DND-41 (cell line): Measurements from ENCODE around the gene SH3GLB1.

Source experiments
- ATAC-seq: fragments of 200-7000 bp; cut with Tn5 transposase; 3 replicates; pipeline ENCODE4 v1.9.1; 2021; ENCODE audit warnings: low read depth; ENCODE audit not compliant: insufficient read depth
- DNase-seq: peaks from one replicate; pipeline ENCODE4 v3.0.0-alpha.2; 2020
- H2AFZ ChIP-seq: 2 replicates; pipeline ENCODE4 v1.6.0; 2012; ENCODE audit warnings: low read depth, low read length
- H3K27ac ChIP-seq: 2 replicates; pipeline ENCODE4 v1.5.1; 2012; ENCODE audit warnings: low read length, inconsistent platforms
- H3K27me3 ChIP-seq: fragments of 200-600 bp; sonication (generic); 2 replicates; pipeline ENCODE4 v1.6.0; 2012; ENCODE audit warnings: low read length, mild to moderate bottlenecking, inconsistent platforms; ENCODE audit not compliant: insufficient read depth, poor library complexity
- H3K36me3 ChIP-seq: 2 replicates; pipeline ENCODE4 v1.5.1; 2012; ENCODE audit warnings: low read length, inconsistent platforms; ENCODE audit not compliant: insufficient read depth
- H3K4me1 ChIP-seq: 2 replicates; pipeline ENCODE4 v1.5.1; 2012; ENCODE audit warnings: mild to moderate bottlenecking, low read length; ENCODE audit not compliant: insufficient read depth
- H3K4me2 ChIP-seq: 2 replicates; pipeline ENCODE4 v1.6.0; 2012; ENCODE audit warnings: mild to moderate bottlenecking, moderate library complexity, low read length, inconsistent platforms; ENCODE audit not compliant: insufficient read depth
- H3K4me3 ChIP-seq, 2 experiments: fragments of 200-600 bp in 1 of 2; shearing (Covaris generic) in 1 of 2; 2 replicates each; pipeline ENCODE4 v1.5.1; 2012 to 2016; ENCODE audit warnings: inconsistent platforms in 2 of 2, low read length in 2 of 2, mild to moderate bottlenecking in 2 of 2, low read depth in 1 of 2, moderate library complexity in 1 of 2
- H3K79me2 ChIP-seq: 2 replicates; pipeline ENCODE4 v1.6.0; 2012; ENCODE audit warnings: low read length, inconsistent platforms; ENCODE audit not compliant: insufficient read depth
- H3K9ac ChIP-seq: 2 replicates; pipeline ENCODE4 v1.6.0; 2012; ENCODE audit warnings: low read depth, mild to moderate bottlenecking, inconsistent platforms, low read length, moderate library complexity
- H3K9me3 ChIP-seq: 2 replicates; pipeline ENCODE4 v1.5.1; 2012; ENCODE audit warnings: low read length, moderate library complexity, mild to moderate bottlenecking, inconsistent platforms; ENCODE audit not compliant: insufficient read depth, severe bottlenecking
- H4K20me1 ChIP-seq: 2 replicates; pipeline ENCODE4 v1.6.0; 2012; ENCODE audit warnings: low read length; ENCODE audit not compliant: insufficient read depth
- EZH2 ChIP-seq: IDR thresholded peaks from 3 replicates; pipeline ENCODE4 v1.6.1; 2012; ENCODE audit warnings: borderline replicate concordance, low read depth, mild to moderate bottlenecking, moderate library complexity, low read length, inconsistent platforms; ENCODE audit not compliant: severe bottlenecking
- TF ChIP-seq, protein P1 (sequence below): IDR thresholded peaks from 2 replicates; pipeline ENCODE4 v1.5.1; 2012; ENCODE audit warnings: borderline replicate concordance, low read length, moderate library complexity, mild to moderate bottlenecking; ENCODE audit not compliant: poor library complexity, severe bottlenecking; ENCODE audit errors: extremely low read depth

The SH3GLB1 gene

DNA sequence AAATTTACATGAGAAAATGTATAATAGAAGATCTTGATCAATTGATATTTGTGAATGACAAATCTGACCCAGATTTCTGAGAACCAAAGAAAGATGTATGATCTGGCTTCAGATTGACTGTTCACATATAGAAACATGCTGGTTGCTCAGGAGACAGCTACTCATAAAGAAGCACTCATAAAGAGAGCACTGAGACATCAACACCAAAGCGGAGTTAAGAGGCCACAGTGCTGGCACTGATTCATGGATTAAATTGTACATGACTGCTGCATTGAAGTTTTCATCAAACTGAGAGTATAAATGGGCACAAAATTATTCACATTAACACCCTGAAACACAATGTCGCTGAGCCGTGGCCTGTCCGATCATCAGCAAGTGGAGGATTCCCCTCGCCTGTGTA, 46.2 kb downstream of the SH3GLB1 start:
- peaks cover 6% of the 10 kb centered on the region; the same call in 1 of the 2 replicates for H3K36me3 ChIP-seq
- DNase-seq = no peak
- no peaks in the 10 kb centered on the region for H4K20me1 ChIP-seq
- no peaks in the 10 kb centered on the region for H3K9me3 ChIP-seq
- no peak overlapping the region for H3K9ac ChIP-seq
- no peak for ATAC-seq
- H3K27ac ChIP-seq = no peak overlapping the region
- H3K4me2 ChIP-seq = no peak overlapping the region
- no peaks in the 10 kb centered on the region for H3K27me3 ChIP-seq
- H2AFZ ChIP-seq = no peak overlapping the region
- no peak overlapping the region for H3K4me3 ChIP-seq
- TF ChIP-seq EZH2 = no peak
- TF ChIP-seq, protein P1, sequence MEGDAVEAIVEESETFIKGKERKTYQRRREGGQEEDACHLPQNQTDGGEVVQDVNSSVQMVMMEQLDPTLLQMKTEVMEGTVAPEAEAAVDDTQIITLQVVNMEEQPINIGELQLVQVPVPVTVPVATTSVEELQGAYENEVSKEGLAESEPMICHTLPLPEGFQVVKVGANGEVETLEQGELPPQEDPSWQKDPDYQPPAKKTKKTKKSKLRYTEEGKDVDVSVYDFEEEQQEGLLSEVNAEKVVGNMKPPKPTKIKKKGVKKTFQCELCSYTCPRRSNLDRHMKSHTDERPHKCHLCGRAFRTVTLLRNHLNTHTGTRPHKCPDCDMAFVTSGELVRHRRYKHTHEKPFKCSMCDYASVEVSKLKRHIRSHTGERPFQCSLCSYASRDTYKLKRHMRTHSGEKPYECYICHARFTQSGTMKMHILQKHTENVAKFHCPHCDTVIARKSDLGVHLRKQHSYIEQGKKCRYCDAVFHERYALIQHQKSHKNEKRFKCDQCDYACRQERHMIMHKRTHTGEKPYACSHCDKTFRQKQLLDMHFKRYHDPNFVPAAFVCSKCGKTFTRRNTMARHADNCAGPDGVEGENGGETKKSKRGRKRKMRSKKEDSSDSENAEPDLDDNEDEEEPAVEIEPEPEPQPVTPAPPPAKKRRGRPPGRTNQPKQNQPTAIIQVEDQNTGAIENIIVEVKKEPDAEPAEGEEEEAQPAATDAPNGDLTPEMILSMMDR = no peak
- no peaks in the 10 kb centered on the region for H3K79me2 ChIP-seq
- no peaks in the 10 kb centered on the region for H3K4me1 ChIP-seq

DNA sequence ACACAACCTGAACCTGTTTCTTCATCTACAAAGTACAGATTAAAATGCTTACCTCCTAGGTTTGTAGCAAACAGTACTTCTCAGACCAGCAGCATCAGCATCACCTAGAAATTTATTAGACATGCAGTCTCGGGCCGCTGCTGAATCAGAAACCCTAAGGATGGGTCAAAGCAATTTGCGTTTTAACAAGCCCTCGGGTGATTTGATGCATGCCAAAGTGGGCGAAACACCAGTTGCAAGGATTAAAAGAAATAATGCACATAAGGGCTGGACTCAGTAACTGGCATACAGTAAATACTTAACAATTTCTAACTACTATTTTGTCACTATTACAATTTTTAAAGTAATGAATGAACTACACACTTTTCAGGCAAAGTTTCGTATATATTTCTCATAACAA, 47.5 kb downstream of the SH3GLB1 start:
- Histone ChIP-seq H2AFZ (no peak overlapping the region), H3K4me2 (no peak overlapping the region), H3K4me1 (no peaks in the 10 kb centered on the region), H4K20me1 (no peaks in the 10 kb centered on the region), H3K9ac (no peak overlapping the region), H3K27me3 (no peaks in the 10 kb centered on the region), H3K4me3 (no peak overlapping the region), H3K9me3 (no peaks in the 10 kb centered on the region), H3K27ac (no peak overlapping the region), H3K36me3 (no peaks in the 10 kb centered on the region), H3K79me2 (no peaks in the 10 kb centered on the region)
- DNase-seq = no peak
- no peak for ATAC-seq
- no peak for TF ChIP-seq EZH2
- TF ChIP-seq, protein P1 = no peak

DNA sequence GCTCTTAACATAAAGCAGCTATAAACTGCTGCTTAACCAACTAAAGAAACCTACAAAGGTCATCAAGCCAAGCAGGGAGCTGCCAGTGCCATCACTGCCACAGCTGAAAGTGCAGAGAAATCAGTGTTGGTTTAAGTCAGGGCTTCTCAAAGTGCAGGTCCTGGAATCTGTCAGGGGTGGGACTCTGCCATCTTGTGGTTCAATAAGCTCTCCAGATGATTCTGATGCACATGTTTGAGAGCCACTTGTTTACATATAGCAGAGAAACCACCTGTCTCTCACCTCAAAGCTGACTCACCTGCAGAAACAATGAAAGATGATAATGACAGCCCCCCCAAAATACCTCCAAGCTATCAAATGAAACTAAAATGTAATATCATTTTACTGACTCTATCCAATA, 49.3 kb downstream of the SH3GLB1 start:
- Histone ChIP-seq H4K20me1 (no peaks in the 10 kb centered on the region), H3K9me3 (no peaks in the 10 kb centered on the region), H3K27ac (no peak overlapping the region), H3K4me3 (no peak overlapping the region), H3K27me3 (no peaks in the 10 kb centered on the region), H3K9ac (no peak overlapping the region), H3K4me1 (no peaks in the 10 kb centered on the region), H3K79me2 (no peaks in the 10 kb centered on the region), H3K4me2 (no peak overlapping the region), H3K36me3 (no peaks in the 10 kb centered on the region), H2AFZ (no peak overlapping the region)
- TF ChIP-seq EZH2 = no peak
- TF ChIP-seq, protein P1 = peak; percentile 37
- ATAC-seq = peak; percentile 53; the same call in 1 of the 3 replicates
- peak; percentile 11 for DNase-seq

DNA sequence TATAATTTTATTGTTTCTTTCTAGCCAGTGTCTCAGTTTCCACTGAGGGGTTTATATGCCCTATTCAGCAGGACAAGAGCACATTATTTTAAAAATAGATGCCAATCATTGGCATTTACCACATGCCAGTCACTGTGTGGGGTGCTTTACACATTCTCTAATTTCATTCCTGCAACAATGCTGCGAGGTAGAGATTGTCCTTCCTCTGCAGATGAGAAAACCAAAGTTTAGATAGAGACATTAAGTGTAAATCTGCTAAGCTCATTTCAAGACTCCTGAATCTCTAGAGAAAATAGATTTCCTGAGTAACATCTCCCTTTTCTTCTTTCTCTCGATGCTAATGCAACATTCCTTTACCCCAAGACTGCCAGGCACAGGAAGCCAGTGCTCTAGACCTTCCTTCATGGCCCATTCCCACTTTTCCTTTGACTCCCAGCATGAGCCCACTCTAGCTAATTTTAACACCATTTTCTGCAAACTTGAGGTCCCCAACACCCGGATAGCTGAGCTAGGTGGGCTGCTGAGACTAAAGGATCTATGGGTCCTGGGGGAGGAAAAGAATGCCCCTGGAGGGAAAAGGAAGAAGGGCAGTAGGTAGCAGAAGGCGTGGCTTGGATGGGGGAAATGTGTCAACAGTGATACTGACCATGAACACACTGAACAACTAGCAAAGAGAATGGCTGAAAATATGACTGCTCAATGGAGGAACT, 50.0 kb downstream of the SH3GLB1 start:
- H3K36me3 ChIP-seq = no peaks in the 10 kb centered on the region
- no peaks in the 10 kb centered on the region for H3K27me3 ChIP-seq
- no peak overlapping the region for H3K9ac ChIP-seq
- ATAC-seq (no peak), DNase-seq (no peak)
- TF ChIP-seq EZH2 = no peak
- TF ChIP-seq, protein P1 = no peak
- no peaks in the 10 kb centered on the region for H3K79me2 ChIP-seq
- H4K20me1 ChIP-seq = no peaks in the 10 kb centered on the region
- no peak overlapping the region for H2AFZ ChIP-seq
- no peak overlapping the region for H3K4me3 ChIP-seq
- no peaks in the 10 kb centered on the region for H3K4me1 ChIP-seq
- H3K27ac ChIP-seq = no peak overlapping the region
- H3K9me3 ChIP-seq = no peaks in the 10 kb centered on the region
- H3K4me2 ChIP-seq = no peak overlapping the region
